Hematopoietic multipotent progenitor cell (in vitro differentiated cells): ENCODE results near the gene ID1. TPM values are rescaled to one million over a fixed set of nuclear protein-coding genes. Genes with fewer than 3 reads are reported as not detected.

ENCODE experiments used
- DNase-seq, 3 donors: peaks; one replicate each; pipeline ENCODE4 v3.0.0-alpha.2; 2011 to 2015; ENCODE audit warnings: low read depth in 2 of 3, low spot score in 2 of 3
- total RNA-seq: library from RNA; depleted of rRNA; stranded (reverse); fragments of >200 nt; gene quantifications from one replicate; pipeline ENCODE4 v1.2.3, GENCODE V29; 2012

The ID1 gene
- 1,163 TPM for total RNA-seq

DNA sequence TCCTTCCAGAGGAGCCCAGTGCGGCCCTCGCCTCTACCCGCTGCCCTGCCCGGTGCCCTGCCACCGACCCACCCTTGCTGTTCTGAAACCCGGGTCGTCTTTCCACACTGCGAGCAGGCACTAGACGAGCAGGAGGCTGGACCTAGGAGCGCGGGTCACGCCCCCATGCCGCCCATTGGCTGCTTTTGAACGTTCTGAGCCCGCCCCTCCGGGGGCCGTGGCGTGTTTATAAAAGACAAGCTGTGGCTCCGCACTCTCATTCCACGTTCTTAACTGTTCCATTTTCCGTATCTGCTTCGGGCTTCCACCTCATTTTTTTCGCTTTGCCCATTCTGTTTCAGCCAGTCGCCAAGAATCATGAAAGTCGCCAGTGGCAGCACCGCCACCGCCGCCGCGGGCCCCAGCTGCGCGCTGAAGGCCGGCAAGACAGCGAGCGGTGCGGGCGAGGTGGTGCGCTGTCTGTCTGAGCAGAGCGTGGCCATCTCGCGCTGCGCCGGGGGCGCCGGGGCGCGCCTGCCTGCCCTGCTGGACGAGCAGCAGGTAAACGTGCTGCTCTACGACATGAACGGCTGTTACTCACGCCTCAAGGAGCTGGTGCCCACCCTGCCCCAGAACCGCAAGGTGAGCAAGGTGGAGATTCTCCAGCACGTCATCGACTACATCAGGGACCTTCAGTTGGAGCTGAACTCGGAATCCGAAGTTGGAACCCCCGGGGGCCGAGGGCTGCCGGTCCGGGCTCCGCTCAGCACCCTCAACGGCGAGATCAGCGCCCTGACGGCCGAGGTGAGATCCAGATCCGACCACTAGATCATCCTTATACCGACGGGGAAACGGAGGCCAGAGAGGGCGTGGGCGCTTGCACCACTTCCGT, at the start of gene ID1:
TSS of gene ID1 (plus strand) at position 259 of the 871 bp plus-strand sequence. CDS start at position 358, 99 bp downstream.
- peak; percentile 69 to 96 (median 94) for DNase-seq

DNA sequence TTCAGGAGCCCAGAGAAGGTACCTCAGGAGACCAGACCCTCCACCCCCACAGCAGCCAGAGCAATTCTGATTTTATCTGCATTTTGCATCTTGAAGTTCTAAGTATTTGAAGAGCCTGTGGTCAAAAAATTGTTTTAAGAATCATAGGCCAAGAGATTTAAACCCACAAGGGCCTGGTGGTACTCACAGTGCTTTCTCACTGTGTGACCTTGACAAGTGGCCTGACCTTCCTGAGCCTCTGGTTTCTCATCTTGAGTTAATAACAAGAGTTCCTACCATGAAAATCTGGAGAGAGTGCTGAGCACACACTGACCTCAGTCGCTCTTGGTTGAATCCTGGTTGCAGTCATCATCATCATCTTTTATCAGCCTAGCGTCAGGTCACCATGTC, 45.4 kb upstream of the ID1 start:
- DNase-seq = no peak

- peak; percentile 53 to 91 (median 83) for DNase-seq
Measured at GRCh38 chr20:31560094-31560745, 44.9 kb upstream of the ID1 start.

GRCh38 chr20:31560746-31561598, 44.1 kb upstream of the ID1 start:
- no peak for DNase-seq

GRCh38 chr20:31562241-31562640, 42.8 kb upstream of the ID1 start:
- no peak for DNase-seq

DNA sequence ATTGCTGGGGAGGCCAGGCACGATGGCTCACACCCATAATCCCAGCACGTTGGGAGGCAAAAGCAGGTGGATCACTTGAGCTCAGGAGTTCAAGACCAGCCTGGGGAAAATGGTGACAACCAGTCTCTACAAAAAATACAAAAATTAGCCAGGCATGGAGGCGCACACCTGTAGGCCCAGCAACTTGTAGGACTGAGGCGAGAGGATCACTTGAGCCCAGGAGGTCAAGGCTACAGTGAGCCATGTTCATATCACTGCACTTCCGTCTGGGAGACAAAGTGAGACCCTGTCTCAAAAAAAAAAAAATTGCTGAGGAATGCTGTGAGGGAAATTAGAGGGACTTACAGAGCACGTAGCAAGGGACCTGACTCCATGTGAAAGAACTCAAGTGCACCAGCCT, 40.8 kb upstream of the ID1 start:
- DNase-seq = no peak

GRCh38 chr20:31565699-31566318, 39.3 kb upstream of the ID1 start:
- no peak for DNase-seq

DNA sequence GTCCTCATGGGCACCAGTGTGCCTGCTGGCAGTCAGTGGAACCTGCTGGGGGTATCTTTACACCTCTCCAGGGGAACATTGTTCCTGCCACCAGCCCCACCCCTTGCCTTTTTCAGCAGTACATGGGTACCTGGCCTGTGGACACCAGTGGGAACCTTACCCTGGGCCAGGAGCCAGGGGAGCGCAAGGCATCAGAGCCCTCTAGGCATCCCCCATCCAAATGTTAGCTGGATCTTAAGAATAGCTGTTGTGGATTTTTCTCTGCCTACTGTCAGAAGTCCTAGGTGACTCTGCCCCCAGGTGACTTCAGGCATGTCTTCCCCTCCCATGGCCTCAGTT, 38.8 kb upstream of the ID1 start:
- DNase-seq = no peak

DNA sequence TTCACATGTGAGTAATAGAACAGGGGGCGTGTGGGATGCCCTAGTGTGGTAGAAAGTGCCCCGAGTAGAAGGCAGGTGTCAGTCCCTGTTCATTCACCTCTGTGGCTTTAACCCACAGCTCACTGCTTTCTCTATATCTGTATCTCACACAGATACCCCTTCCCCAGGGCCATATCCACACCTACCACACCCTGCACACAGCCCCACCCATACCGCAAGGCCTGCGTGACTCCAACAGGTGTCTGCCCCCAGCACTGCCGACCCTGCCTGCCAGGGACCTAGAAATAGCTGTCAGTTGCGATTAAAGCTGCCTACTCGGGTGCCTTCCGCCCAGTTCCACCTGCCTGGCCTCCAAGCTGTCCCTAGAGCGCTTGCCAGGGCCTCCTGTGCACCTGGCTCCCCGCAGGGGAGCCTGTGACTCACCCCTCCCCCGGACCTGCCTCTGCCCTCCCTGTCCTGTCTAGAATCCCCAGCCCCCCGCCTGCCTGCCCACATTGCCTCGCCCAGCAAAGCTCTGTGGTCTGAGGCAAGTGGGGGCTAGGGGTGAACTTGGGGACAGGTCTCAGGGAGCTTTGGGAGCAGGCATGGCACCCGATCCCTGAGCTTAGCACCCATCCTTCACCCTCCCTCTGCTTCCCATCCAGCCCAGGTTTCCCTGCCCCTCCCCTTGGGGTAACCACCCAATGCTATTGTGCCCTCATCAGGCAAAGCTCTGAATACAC, 38.3 kb upstream of the ID1 start:
- DNase-seq = no peak

GRCh38 chr20:31567380-31567720, 37.7 kb upstream of the ID1 start:
- DNase-seq = no peak

- DNase-seq = no peak
Measured at GRCh38 chr20:31568041-31568731, 36.9 kb upstream of the ID1 start.

DNA sequence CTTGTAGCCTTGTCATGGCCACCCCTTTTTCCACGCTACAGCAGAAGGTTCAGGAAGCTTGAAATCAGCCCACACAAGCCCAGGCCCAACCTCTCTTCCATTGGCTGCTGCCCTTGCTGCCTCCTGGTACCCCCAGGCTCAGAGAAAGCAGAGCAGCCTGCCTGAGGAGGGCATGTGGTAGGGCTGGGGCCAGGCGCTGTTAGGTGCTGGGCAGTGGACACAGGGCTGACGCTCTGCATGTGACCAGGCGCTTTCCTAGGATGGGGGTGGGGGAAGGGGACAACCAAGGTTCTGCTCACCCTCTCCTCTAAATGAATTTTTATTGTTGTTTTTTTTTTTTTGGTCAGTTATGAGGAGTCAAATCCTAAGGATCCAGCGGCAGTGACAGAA, 36.3 kb upstream of the ID1 start:
- no peak for DNase-seq

DNA sequence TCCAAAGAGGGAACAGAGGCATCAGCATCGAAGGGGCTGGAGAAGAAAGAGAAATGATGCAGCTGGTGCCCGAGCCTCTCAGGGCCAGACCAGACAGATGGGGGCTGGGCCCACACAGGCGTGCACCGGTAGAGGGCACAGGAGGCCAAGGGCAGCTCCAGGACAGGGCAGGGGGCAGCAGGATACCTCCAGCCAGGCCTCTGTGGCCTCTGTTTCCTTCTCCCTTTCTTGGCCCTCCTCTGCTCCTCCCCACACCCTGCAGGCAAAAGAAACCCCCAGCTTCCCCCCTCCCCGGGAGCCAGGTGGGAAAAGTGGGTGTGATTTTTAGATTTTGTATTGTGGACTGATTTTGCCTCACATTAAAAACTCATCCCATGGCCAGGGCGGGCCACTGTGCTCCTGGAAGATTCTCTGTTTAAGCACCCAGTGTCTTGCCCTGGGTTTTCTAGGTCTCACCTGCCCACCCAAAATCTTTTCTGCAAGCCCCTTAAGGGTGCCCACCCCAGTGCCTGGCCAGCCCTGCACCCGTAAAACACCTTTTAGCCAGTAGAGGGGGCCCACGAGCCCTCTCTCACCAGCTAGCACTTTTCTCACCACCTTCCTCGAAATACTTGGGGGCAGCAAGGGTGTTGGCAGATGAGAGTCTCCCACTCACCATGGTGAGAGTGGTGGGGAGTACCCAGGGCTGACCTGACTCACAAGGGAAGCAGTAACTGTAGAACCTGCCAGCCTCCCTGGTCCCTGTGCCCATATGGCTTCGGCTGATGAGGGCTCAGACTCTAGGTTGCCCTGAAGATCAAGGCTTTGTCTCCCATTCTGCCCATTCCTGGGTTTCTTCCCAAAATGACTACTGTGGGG, 35.7 kb upstream of the ID1 start:
- peak in 2 of 3 donors; percentile 70 to 75 for DNase-seq

DNA sequence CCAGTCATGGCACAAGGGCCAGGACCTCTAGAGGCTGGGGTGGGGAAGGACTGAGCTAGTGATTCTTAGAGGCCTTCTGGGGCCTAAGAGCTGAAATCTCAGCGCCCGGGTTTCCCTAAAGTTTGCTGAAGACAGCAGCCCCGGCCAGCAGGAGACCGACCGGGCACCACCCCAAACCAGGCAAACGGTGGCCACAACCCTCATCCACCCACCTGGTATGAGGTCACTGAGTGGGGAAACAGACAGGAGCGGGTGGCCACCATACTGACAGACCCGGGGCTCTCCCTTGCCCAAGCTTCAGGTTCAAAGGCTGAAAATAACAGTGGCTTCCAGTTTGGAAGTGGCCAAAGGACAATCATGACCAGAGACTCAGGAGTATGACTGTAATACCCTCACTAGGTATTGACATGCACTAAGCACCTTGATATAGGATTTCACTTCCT, 35.0 kb upstream of the ID1 start:
- no peak for DNase-seq

- DNase-seq = no peak
Measured at GRCh38 chr20:31570735-31571617, 34.1 kb upstream of the ID1 start.

GRCh38 chr20:31572042-31572700, 32.9 kb upstream of the ID1 start:
- no peak for DNase-seq
